HG03354 (cell line): ENCODE data around the gene CYTL1.
"Not testable (repeated sequence)": the region's sequence is repeated elsewhere in the genome, so short reads cannot be mapped to it uniquely, and the experiment has no call there.

ENCODE experiments used
- ATAC-seq: cut with Tn5 transposase; IDR thresholded peaks from one replicate; pipeline ENCODE4 v1.9.1; 2021; ENCODE audit warnings: mild to moderate bottlenecking; ENCODE audit not compliant: unreplicated experiment, poor library complexity, severe bottlenecking

CYTL1 gene

DNA sequence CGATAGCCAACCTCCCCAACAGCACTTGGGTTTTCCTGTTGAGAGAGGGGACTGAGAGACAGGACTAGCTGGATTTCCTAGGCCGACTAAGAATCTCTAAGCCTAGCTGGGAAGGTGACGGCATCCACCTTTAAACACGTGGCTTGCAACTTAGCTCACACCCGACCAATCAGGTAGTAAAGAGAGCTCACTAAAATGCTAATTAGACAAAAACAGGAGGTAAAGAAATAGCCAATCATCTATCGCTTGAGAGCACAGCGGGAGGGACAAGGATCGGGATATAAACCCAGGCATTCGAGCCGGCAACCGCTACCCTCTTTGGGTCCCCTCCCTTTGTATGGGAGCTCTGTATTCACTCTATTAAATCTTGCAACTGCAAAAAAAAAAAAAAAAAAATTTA, 12.3 kb downstream of the CYTL1 start:
- not testable (repeated sequence) for ATAC-seq

DNA sequence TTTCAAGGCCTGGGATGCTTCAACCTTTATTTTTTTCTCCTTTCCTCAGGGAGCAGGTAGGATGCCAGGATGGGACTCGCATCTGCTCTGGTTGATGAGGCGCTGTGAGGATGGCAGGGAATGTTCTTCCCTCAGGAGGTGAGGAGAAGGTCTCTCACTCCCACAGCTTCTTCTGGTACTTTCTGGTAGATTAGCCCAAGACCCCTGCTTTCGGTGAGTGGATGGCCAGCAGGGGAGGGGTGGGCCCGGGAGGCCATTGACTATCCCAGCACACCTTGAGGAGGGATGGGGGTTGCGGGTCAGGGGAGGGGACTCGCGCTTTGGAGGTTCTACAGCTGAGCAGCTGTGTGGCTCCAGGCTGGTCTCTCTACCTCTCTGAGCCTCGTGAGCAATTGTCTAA, 14.8 kb downstream of the CYTL1 start:
- no peak for ATAC-seq

DNA sequence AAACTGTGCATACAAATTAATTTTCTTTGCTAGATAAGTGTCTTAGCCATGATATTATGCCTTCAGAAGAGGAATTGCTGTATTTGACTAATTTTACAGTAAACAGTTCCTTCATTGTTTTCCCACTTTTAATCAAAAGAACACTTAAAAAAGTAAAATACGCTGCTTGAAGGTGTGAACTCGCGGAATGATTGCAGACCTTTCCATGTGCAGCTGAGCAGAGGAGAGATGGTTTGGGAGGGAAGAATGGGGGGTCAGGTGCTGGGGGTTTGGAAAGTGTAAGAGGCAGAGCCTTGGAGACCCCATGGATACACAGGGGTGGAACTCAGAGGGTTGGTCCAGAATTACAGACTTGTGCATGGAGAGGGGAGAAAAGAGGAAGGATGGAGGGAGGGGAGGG, 15.3 kb downstream of the CYTL1 start:
- no peak for ATAC-seq

DNA sequence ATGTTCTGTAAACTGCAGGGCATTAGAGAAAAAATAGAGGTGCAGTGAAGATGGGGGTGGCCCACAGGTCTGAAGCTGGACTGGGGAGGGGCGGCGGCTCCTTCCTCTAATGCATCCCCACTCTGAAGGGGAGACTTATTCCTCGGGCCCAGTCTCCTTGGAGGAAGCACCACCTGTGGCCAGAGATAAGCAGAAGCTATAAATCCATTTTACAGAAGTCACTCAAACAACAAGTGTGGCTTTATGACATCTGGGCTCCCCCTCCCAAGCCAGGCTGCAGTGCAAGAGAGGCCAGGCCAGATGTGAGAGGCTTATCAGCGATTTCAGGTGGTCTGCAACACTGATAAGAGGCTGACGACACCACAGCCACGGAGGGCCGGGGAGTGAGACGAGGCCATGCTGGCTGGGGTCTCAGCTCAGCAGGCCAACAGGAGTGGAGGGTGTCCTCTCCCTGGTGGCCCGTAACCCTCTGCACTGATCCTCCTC, 15.8 kb downstream of the CYTL1 start:
- ATAC-seq, result no peak

DNA sequence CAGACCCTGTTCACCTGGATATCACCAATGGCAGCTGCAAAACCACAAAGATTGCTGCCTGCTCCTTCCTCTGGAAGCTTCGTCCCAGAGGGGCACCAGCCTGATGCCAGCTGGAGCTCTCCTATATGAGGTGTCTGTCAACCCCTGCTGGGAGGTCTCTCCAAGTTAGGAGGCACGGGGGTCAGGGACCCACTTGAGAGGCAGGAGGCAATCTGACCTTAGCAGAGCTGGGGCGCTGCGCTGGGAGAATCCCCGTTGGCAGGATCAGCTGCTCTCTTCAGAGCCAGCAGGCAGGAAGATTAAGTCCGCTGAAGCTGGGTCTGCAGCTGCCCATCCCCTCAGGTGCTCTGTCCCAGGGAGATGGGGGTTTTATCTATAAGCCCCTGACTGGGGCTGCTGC, 17.6 kb downstream of the CYTL1 start:
- not testable (repeated sequence) for ATAC-seq

DNA sequence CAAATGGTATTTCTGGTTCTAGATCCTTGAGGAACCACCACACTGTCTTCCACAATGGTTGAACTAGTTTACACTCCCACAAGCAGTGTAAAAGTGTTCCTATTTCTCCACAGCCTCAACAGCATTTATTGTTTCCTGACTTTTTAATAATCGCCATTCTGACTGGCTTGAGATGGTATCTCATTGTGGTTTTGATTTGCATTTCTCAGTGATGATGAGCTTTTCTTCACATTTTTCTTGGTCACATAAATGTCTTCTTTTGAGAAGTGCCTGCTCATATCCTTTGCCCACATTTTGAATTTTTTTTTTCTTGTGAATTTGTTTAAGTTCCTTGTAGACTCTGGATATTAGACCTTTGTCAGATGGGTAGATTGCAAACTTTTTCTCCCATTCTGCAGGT, 22.3 kb downstream of the CYTL1 start:
- not testable (repeated sequence) for ATAC-seq

DNA sequence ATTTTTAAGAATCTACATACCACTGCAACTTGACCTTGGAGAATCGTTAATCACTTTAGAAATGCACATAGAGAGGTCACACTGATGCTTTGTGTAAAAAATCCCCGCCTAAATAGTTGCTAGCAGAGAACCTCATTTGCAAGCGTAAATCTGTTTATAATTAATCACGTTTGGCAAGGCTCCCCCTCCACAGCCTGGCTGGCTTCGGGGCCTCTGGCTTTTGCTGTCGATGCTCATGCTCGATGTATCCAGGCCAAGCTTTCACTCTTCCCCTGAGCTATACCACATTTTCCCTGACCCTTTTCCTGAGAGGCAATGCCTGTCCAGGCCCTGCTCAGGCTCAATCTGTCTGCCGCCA, 23.4 kb downstream of the CYTL1 start:
- no peak for ATAC-seq

DNA sequence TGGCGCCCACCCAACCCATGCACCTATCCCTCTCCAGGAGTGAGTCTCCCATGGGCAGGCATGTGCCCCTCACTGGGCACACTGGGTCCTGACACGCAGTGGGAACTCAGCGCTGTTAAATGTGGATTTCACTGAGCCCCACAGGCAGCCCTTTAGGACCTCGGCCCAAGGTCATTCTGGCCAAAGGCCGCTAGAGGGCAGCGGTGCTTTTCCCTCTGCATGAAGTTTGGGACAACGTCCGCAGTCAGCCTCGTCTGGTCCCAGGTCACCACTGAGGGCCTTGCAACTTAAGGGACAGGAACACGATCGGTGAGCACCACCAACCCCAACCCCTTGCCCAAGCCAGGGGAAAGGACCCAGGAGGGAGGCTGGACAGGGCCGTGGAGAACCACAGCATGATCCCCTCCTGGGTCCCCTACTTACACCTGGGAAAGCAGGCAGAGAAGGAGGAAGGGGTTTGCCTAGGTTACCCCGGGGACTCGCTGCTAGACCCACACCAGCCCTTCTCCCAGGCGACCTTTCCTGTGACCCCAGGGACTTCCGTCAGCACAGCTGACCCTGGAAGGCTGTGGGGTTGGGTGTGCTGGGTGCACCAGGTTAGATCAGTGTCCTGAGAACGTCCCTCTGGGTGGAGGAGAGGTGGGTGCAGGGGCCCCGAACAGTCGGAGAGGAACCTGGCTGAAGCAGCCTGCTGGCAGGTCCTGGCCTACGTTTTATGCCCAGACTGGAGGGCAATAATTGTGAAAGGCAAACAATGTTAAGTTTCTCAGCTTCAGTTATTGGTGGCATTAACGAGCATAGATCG, 24.0 kb downstream of the CYTL1 start:
- ATAC-seq, result no peak

DNA sequence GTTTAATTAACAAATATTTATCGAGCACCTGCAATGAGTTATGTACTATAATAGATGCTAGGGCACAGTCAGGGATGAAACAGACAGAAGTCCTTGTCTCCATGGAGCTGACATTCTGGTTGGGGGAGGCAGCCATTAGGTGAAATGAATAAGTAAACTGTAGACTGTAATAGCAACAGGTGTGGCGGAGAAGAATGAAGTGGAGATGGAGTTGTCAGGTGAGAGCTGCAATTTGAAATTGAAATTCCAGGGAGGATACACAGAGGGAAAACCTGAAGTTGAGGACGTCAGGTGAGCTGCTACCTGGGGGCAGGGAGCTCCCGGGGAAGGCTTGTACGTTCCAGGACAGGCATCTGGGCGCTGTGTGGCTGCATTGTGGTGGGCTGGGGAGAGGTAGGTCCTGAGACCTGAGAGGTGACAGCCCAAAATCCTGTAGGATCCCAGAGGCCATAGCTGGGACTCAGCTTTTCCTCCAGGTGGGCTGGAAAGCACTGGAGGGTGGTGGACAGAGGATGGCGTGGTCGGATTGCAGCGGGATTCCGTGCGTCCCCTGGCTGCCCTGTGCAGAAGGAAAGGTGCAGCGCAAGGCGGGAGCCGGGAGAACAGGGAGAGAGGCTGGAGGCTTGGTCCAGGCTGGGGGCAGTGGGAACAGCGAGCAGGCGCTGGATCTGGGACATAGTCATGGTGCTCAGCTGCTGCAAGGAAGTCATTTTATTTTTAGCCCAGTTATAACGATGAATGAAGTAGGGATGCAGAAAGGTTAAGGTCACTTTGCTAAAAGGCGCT, 24.8 kb downstream of the CYTL1 start:
- no peak for ATAC-seq

DNA sequence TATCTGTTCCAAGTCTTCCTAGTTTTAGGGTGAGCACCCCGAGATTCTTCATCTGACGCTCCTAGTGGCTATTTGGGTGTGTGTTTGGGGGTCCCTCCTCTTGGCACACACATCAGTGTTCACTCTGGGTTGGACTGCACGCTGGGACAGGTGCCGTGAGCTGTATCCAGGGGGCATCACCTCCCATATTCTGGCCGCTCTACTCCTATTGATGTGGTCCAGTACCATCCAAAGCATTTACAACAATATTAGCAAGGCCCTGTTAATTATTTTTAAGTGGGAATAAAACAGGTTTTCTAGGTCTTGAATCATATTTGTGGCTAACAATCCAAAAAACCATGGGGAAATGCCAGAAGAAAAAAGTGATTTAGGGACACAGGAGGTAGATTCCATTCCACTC, 26.4 kb downstream of the CYTL1 start:
- no peak for ATAC-seq

DNA sequence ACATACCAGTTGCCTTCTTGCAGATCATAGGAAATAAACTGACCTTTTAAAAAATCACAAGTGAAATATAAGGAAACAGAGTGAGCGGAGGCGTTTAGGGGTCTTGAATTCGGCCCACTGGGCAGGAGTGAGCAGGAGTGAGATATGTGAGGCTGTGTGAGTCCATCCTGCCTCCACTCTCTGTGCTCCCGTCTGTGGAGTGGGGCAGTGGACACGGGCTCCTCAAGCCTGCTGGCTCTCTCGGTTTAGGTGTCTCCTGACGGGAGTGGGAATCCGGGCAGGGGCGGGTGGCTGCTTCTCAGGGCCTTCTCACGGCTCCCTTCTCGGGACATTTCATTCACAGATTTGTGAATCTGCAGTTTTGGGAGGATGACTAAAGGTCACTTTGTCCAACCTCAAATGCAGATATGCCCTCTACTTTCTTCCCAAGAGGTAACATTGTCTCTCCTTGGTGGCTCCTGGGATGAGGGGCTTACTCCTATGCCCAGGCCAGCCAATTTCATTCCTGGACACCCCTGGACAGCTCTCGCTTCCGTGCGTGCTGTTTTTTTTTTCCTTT, 27.6 kb downstream of the CYTL1 start:
- no peak for ATAC-seq

DNA sequence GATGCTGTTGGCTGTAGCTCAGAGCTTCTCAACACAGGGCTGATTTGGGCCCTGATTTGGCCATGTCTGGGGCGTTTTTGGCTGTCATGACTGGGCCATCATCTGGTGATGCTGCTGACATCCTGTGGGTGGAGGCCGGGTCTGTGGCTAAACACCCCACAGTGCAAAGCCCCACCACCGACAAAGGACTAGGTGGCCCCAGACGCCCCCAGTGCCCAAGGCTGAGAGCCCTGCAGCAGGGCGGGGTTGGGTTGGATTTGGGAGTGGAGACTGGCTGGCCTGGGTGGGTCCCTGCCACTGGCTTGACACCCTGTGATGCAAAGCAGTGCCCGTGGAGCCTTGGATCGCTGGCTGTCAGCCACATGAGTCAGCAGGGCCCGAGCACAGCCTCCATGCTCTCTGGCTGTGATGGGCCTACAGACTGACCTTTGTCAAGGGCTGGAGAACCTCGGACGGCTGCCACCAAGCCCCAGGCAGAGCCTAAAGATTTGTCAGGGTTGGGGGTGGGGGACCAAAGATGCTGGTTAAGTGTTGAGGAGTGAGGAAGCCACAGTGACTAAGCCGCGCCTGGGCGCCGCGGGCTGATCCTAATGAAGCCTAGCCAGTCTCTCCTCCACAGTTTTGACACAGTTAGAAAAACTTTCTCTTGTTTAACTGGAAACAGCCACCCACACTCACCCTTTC, 28.3 kb downstream of the CYTL1 start:
- ATAC-seq, result no peak

DNA sequence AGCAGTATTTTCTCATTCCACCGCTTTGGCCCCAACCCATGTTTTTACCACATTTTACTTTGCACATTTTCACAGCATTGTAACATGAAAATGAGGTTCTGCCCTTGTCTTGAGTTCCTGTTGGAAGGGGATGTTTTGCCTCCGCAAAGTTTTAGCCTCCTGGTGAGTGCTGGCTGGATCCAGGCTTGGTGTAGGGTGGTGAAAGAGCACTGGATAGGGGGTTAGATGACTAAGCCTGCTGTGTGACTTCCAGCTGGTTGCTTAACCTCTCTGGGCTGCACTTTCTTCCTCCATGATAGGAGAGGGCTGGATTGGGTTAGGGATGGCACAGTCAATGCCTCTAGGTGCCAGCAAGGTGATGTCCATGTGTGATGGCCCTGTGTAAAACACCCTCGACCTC, 28.9 kb downstream of the CYTL1 start:
- no peak for ATAC-seq

DNA sequence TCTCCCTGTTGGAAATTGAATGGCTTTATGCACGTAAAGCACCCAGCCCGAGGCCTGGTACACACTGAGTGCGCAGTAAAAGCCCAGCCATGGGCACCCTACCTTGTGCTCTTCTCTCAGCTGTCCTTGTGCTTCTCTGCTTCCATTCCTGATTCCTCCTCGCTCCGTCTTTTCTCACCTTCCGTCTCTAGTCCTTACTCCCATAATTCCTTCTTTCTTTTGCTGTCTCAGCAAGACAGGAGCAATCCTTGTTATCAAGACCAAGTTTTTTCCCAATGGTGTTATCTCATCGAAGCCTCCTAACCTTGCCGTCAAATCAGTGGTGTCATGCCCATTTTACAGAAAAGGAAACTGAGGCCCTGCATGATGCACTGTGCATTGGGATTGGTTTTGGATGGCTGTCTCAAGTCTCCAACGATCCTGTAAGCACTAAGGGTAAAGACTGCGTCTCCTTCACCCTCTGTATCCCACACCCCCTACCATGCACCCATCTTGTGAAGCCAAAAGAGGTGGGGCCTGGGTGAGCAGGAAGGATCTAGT, 30.1 kb downstream of the CYTL1 start:
- ATAC-seq, result no peak

DNA sequence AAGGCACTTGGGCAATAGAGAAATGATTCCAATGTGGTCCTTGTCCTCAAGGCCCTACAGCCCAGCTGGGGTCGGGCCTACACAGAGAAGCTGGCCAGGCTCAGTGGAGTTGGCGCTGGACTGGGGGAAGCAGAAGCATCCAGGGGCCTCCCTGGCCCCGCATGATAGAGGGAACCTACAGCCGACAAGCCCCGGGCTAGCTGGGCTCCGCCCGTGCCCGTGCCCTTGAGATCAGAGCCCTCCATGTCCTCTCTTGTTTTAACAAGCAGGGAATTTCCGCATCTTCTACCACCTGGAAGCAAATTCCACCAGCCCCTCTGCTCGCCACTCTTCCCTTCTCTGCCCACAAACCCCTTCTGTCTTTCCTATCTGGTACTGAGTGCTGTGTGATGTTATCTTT, 31.6 kb downstream of the CYTL1 start:
- ATAC-seq, result no peak

DNA sequence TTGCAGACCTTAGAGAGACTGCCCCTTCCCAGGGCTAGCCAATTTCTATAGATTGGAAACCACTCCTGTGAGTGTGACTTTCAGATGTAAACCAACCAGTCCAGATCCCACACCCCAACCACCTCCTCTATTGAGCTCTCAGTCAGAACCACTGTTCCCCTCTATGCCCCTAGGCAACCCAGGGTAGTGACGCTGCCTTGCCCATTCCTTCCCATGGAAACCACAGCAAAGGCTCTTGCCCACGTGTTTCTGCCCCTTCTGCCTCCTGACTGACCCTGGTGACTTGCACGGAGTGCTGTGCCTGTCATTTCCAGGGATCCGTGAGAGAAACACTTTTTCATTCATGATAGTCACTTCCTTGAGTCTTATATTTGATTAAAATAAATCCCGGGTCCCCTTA, 32.4 kb downstream of the CYTL1 start:
- ATAC-seq, result no peak

DNA sequence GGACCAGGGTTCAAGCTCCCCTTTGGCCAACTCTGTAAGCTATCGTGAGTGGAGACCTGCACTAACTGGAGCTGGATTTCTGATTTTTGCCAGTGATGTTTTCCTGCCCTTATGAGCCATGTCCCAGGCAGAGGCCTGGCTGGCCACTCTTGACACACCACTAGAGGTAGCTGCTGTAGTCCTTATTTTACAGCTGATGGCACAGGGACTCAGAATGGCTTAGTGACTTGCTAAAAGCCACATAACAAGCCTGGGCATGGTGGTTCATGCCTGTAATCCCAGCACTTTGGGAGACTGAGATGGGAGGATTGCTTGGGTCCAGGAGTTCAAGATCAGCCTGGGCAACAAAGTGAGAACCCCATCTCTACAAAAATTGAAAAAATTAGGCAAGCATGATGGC, 33.4 kb downstream of the CYTL1 start:
- no peak for ATAC-seq

DNA sequence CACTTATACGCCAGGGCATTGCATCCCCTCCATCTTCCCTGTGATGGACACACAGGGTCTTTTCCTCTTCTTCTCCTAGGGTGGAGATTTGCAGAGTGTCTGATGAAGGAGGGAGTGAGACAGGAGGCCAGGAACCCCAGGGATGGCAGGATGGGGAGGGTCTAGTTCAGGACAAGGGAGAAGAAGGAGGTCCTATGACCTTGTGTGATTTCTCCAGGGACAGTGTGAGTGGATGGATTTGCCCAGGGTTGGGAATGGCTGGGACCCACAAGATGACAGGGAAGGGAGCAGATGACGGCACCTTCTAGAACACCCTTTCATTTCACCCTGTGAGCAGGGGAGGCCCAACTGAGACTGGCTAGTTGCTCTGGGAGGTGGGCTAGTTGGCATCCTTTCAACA, 34.2 kb downstream of the CYTL1 start:
- no peak for ATAC-seq

DNA sequence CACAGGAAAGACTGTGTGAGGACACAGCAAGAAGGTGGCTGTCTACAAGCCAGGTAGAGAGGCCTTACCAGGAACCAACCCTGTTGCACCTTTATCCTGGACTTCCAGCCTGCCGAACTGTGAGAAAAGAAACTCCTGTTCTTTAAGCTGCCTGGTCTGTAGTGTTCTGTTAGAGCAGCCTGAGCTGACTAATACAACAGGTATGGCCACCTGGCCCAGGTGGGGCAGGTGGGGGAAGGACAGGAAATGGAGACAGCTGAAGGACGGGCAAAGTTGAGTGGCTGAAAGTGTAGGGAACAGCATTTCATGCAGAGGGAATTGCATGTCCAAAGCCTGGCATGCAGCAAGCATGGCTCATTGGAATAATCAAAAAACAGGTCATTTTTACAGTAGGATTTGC, 35.1 kb downstream of the CYTL1 start:
- no peak for ATAC-seq

DNA sequence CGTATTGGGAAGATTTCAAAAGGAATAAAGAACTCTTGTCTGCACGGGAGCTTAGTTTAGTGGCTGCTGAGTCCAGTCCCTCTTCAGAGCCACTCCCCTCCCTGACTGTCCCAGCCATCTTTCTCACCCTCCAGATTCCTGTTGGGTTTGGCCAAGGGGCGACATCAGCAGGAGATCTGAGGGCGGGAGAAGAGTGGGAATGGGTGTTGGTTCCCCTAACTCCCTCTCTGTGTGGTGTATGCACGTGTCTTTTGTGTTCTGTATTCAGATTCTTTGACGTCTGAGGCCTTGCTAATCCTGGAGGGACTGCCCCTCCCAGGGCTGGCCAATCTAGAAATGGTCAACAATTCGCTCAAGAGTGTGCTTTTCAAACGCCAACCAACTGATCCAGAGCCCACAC, 37.4 kb downstream of the CYTL1 start:
- no peak for ATAC-seq
